CD14-positive monocyte (primary cell): ENCODE data around the gene ANKRD52. TPM values are rescaled to one million over a fixed set of nuclear protein-coding genes. Genes with fewer than 3 reads are reported as not detected.
A peak's percentile ranks its signal among the peaks of the same experiment; 100 is the strongest.

Experiments used
- DNase-seq, 3 donors: peaks; one replicate each; pipeline ENCODE4 v3.0.0-alpha.2; 2011 to 2022
- H2AFZ ChIP-seq: 2 replicates; pipeline ENCODE4 v1.6.0; 2012; ENCODE audit warnings: mild to moderate bottlenecking, low read depth, low read length, inconsistent platforms; ENCODE audit not compliant: insufficient read depth, poor library complexity, severe bottlenecking
- H3K27ac ChIP-seq, 2 donors: 1 replicate in 1 of 2; 2 replicates in 1 of 2; pipeline ENCODE4 v1.5.1; 2012 to 2013; ENCODE audit warnings: low read length in 2 of 2, control low read depth in 1 of 2, inconsistent platforms in 1 of 2, low read depth in 1 of 2, mild to moderate bottlenecking in 1 of 2
- H3K27me3 ChIP-seq, 2 donors: one replicate each; pipeline versions ENCODE4 v1.6.0 to v1.6.1; 2011 to 2013; ENCODE audit warnings: low read length in 2 of 2; ENCODE audit not compliant: control insufficient read depth in 2 of 2, insufficient read depth in 2 of 2
- H3K36me3 ChIP-seq, 2 donors: replicated peaks in 1 of 2; 1 replicate in 1 of 2; 2 replicates in 1 of 2; pipeline versions ENCODE4 v1.5.1 to v1.6.1; 2012 to 2013; ENCODE audit warnings: low read length in 2 of 2, control low read depth in 1 of 2, inconsistent platforms in 1 of 2, mild to moderate bottlenecking in 1 of 2; ENCODE audit not compliant: insufficient read depth in 2 of 2, control insufficient read depth in 1 of 2
- H3K4me1 ChIP-seq, 2 donors: 1 replicate in 1 of 2; 2 replicates in 1 of 2; pipeline versions ENCODE4 v1.5.1 to v1.6.1; 2012 to 2013; ENCODE audit warnings: low read length in 2 of 2, control low read depth in 1 of 2, inconsistent platforms in 1 of 2, mild to moderate bottlenecking in 1 of 2, moderate library complexity in 1 of 2; ENCODE audit not compliant: insufficient read depth in 2 of 2, control insufficient read depth in 1 of 2
- H3K4me2 ChIP-seq: replicated peaks from 2 replicates; pipeline ENCODE3; 2012; ENCODE audit warnings: low read length, moderate library complexity, mild to moderate bottlenecking; ENCODE audit not compliant: poor library complexity, severe bottlenecking; ENCODE audit errors: extremely low read depth
- H3K4me3 ChIP-seq, 3 experiments: fragments of 200-600 bp in 1 of 3; sonication (generic) in 1 of 3; replicated peaks in 1 of 3; 1 replicate in 2 of 3; 2 replicates in 1 of 3; pipeline ENCODE4 v1.5.1; 2011 to 2013; ENCODE audit warnings: low read length in 3 of 3, mild to moderate bottlenecking in 3 of 3, control low read depth in 2 of 3, low read depth in 2 of 3, inconsistent platforms in 1 of 3, moderate library complexity in 1 of 3
- H3K79me2 ChIP-seq: 2 replicates; pipeline ENCODE4 v1.6.0; 2012; ENCODE audit warnings: mild to moderate bottlenecking, control low read depth, inconsistent platforms, low read length, moderate library complexity; ENCODE audit not compliant: insufficient read depth
- H3K9ac ChIP-seq: 2 replicates; pipeline ENCODE4 v1.6.0; 2017; ENCODE audit warnings: low read length, mild to moderate bottlenecking; ENCODE audit not compliant: insufficient read depth, poor library complexity, severe bottlenecking
- H3K9me3 ChIP-seq, 2 donors: replicated peaks in 1 of 2; 1 replicate in 1 of 2; 2 replicates in 1 of 2; pipeline versions ENCODE4 v1.5.1 to v1.6.1; 2012 to 2013; ENCODE audit warnings: low read length in 2 of 2, control low read depth in 1 of 2; ENCODE audit not compliant: control insufficient read depth in 1 of 2, insufficient read depth in 1 of 2
- H4K20me1 ChIP-seq: 2 replicates; pipeline ENCODE4 v1.6.0; 2012; ENCODE audit warnings: mild to moderate bottlenecking, low read length, control low read depth, moderate library complexity; ENCODE audit not compliant: insufficient read depth
- H3K27ac Mint-ChIP-seq, 7 donors: one replicate each; pipeline ENCODE4 v1.8.0; 2020; ENCODE audit warnings: mild to moderate bottlenecking in 7 of 7, mixed read lengths in 7 of 7, moderate library complexity in 6 of 7, inconsistent platforms in 2 of 7
- H3K27me3 Mint-ChIP-seq, 3 donors: one replicate each; pipeline ENCODE4 v1.8.0; 2021 to 2022; ENCODE audit warnings: low read depth in 3 of 3, mild to moderate bottlenecking in 3 of 3, mixed read lengths in 3 of 3, moderate library complexity in 3 of 3, inconsistent platforms in 1 of 3
- H3K36me3 Mint-ChIP-seq, 2 donors: one replicate each; pipeline ENCODE4 v1.8.0; 2020; ENCODE audit warnings: mixed read lengths in 2 of 2, inconsistent platforms in 1 of 2, mild to moderate bottlenecking in 1 of 2
- H3K4me1 Mint-ChIP-seq: one replicate; pipeline ENCODE4 v1.8.0; 2020; ENCODE audit warnings: mild to moderate bottlenecking, mixed read lengths
- H3K4me3 Mint-ChIP-seq, 2 donors: one replicate each; pipeline ENCODE4 v1.8.0; 2020; ENCODE audit warnings: mild to moderate bottlenecking in 2 of 2, mixed read lengths in 2 of 2, moderate library complexity in 1 of 2
- H3K9me3 Mint-ChIP-seq, 7 donors: one replicate each; pipeline ENCODE4 v1.8.0; 2020 to 2022; ENCODE audit warnings: mixed read lengths in 7 of 7, mild to moderate bottlenecking in 6 of 7, moderate library complexity in 6 of 7, inconsistent platforms in 2 of 7
- CTCF ChIP-seq: fragments of 200-600 bp; IDR thresholded peaks from one replicate; pipeline ENCODE4 v1.8.0; 2022; ENCODE audit warnings: antibody characterized with exemption, mild to moderate bottlenecking
- WGBS: methylation state at CpG from one replicate; pipeline ENCODE4 v1.1.5; 2013; ENCODE audit warnings: missing lambda C conversion rate; ENCODE audit not compliant: insufficient coverage; 5-methylcytosine and 5-hydroxymethylcytosine counted together
- intact Hi-C, 2 donors: fragments of 100-400 bp; cut with micrococcal nuclease; formaldehyde crosslinking; loops; one replicate each; pipeline versions ENCODE4 v1.15.0 to v1.15.1; 2023
- polyA minus RNA-seq: library from RNA; depleted of rRNA, polyadenylated mRNA; stranded (reverse); fragments of >200 nt; gene quantifications from 2 replicates; pipeline ENCODE4 v1.2.3, GENCODE V29; 2012
- polyA plus RNA-seq, 3 donors: library from polyadenylated mRNA; depleted of rRNA in 1 of 3; unstranded in 2 of 3; stranded (reverse) in 1 of 3; fragments of 300-500 nt in 2 of 3; fragments of >200 nt in 1 of 3; fragmentation: Illumina TruSeq in 2 of 3; gene quantifications; 1 replicate in 2 of 3; 2 replicates in 1 of 3; pipeline ENCODE4 v1.2.3, GENCODE V29; 2012 to 2021
- total RNA-seq, 12 experiments: library from RNA in 1 of 12; stranded (reverse) in 1 of 12; fragments of 120-200 nt in 1 of 12; gene quantifications; one replicate each; pipeline ENCODE4 v1.2.4 and lab custom pipeline; 2013 to 2026; ENCODE audit warnings: mixed read lengths in 6 of 12, inconsistent platforms in 1 of 12

The ANKRD52 gene
- total RNA-seq (2013) = 3.0 TPM
- polyA plus RNA-seq = 10 to 100 TPM in 1 of 3 donors, 1 to 10 TPM in 2; 1.5 to 12.4 (median 2.4) TPM
- 4.7 and 7.4 TPM in 2 replicates for polyA minus RNA-seq
- 7.1 to 47.1 (median 21.1) reads per million in 11 experiments for total RNA-seq (lab: John Stamatoyannopoulos, UW)

GRCh38 chr12:56258068-56258819, at the start of gene ANKRD52:
Gene ANKRD52 (minus strand): TSS chr12:56258384. CDS start chr12:56258269, 115 bp downstream.
- Histone ChIP-seq H4K20me1 (peaks cover 14% of the 10 kb centered on the region), H3K27me3 (no peaks in the 10 kb centered on the region), H3K4me1 (peaks cover 17 to 18% of the 10 kb centered on the region in 2 donors), H2AFZ (peak within 1 kb of the TSS; percentile 100), H3K9ac (peak within 1 kb of the TSS; percentile 84), H3K79me2 (peaks cover 18% of the 10 kb centered on the region), H3K4me3 (peak within 1 kb of the TSS; percentile 61 to 94 (median 86)), H3K27ac (peak within 1 kb of the TSS in 1 of 2 donors; percentile 69), H3K4me2 (peak within 1 kb of the TSS; percentile 98), H3K36me3 (peaks cover 26 to 37% of the 10 kb centered on the region in 2 donors), H3K9me3 (no peaks in the 10 kb centered on the region)
- Mint-ChIP-seq H3K9me3 (no peaks in the 10 kb centered on the region), H3K4me3 (peak within 1 kb of the TSS; percentile 92 to 96), H3K36me3 (peaks cover 27 to 32% of the 10 kb centered on the region in 2 donors), H3K4me1 (peaks cover 18% of the 10 kb centered on the region), H3K27ac (peak within 1 kb of the TSS; percentile 63 to 90 (median 87)), H3K27me3 (peaks cover 0 to 2% (median 0%) of the 10 kb centered on the region in 3 donors)
- under 1% methylated on average over 70 of the region's 78 CpGs for WGBS
- DNase-seq = peak; percentile 65 to 76 (median 73)
- TF ChIP-seq CTCF = peak; percentile 84
- intact Hi-C loops = loop anchor here (5.0 to 10.0 kb wide), 2 partner anchors 51 to 63 kb away; no protein-coding TSS in a partner anchor

DNA sequence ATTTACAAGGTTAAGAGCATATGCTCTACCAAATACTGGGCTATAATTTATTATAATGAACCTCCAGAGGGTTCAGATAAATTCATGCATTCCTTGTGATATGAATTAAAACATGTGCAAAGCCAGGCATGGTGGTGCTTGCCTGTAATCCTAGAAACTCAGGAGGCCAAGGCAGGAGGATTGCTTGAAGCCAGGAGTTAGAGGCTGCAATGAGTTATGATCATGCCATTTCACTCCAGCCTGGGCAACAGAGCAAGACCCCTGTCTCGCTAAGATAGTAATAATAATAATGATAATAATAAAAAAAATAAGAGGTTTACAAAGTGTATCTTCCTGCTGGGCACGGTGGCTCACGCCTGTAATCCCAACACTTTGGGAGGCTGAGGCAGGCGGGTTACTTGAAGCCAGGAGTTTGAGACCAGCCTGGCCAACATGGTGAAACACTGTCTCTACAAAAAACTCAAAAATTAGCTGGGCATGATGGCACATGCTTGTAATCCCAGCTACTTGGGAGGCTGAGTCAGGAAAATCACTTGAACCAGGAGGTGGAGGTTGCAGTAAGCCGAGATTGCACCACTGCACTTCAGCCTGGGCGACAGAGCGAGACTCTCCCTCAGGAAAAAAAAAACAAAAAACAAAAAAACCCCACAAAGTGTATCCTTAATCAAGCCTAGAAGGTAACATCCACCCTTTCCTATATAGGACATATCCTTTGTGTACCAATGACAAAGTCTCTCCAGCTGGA, 49.2 kb upstream of the ANKRD52 start:
- Histone ChIP-seq H2AFZ (no peak overlapping the region), H3K27ac (no peak overlapping the region), H3K4me3 (no peak overlapping the region), H3K4me2 (no peak overlapping the region), H3K27me3 (no peaks in the 10 kb centered on the region), H3K36me3 (peaks cover 39 to 64% of the 10 kb centered on the region in 2 donors), H3K79me2 (no peaks in the 10 kb centered on the region), H3K9ac (no peak overlapping the region), H4K20me1 (no peaks in the 10 kb centered on the region), H3K4me1 (no peaks in the 10 kb centered on the region), H3K9me3 (no peaks in the 10 kb centered on the region)
- TF ChIP-seq CTCF = no peak
- no peak overlapping the region for H3K4me3 Mint-ChIP-seq
- H3K4me1 Mint-ChIP-seq = peaks cover 2% of the 10 kb centered on the region
- 100% methylated on average over 3 of the region's 7 CpGs for WGBS
- no peak overlapping the region for H3K27ac Mint-ChIP-seq
- no peaks in the 10 kb centered on the region for H3K27me3 Mint-ChIP-seq
- no peaks in the 10 kb centered on the region for H3K9me3 Mint-ChIP-seq
- no peak for DNase-seq
- intact Hi-C loops = no loop called here
- H3K36me3 Mint-ChIP-seq = peaks cover 34 to 56% of the 10 kb centered on the region in 2 donors
